WTC11 (cell line): Measurements from ENCODE around the gene CYP3A4. TPM values are rescaled to one million over a fixed set of nuclear protein-coding genes. Genes with fewer than 3 reads are reported as not detected.
"Not testable (repeated sequence)": the region's sequence is repeated elsewhere in the genome, so short reads cannot be mapped to it uniquely, and the experiment has no call there.

Source experiments
- ATAC-seq: fragments of 200-7000 bp; cut with Tn5 transposase; 2 replicates; pipeline ENCODE4 v1.10.0; 2021; ENCODE audit warnings: mild to moderate bottlenecking, moderate library complexity
- CTCF ChIA-PET: fragments of 300-600 bp; sonication (Branson Sonifier 250); formaldehyde crosslinking; loops from one replicate; lab custom pipeline; 2021; ENCODE audit warnings: antibody characterized with exemption; lab: Charles Lee
- POLR2A ChIA-PET: fragments of 350-600 bp; sonication (Branson Sonifier 250); formaldehyde crosslinking; loops from one replicate; lab custom pipeline; 2021; ENCODE audit warnings: antibody characterized with exemption; lab: Charles Lee
- DNase-seq: peaks from one replicate; pipeline ENCODE4 v3.0.0; 2021; ENCODE audit warnings: low spot score
- H3K27ac Mint-ChIP-seq: 2 replicates; pipeline ENCODE4 v1.8.0; 2021; ENCODE audit warnings: mixed read lengths
- H3K27me3 Mint-ChIP-seq: 2 replicates; pipeline ENCODE4 v1.8.0; 2021; ENCODE audit warnings: low read depth, mild to moderate bottlenecking, moderate library complexity, mixed read lengths
- H3K36me3 Mint-ChIP-seq: 2 replicates; pipeline ENCODE4 v1.8.0; 2021; ENCODE audit warnings: mixed read lengths
- H3K4me1 Mint-ChIP-seq: 2 replicates; pipeline ENCODE4 v1.8.0; 2022; ENCODE audit warnings: mixed read lengths
- H3K4me3 Mint-ChIP-seq: 2 replicates; pipeline ENCODE4 v1.8.0; 2021; ENCODE audit warnings: mild to moderate bottlenecking, moderate library complexity, mixed read lengths
- H3K9me3 Mint-ChIP-seq: 2 replicates; pipeline ENCODE4 v1.8.0; 2021; ENCODE audit warnings: mixed read lengths
- CBFB ChIP-seq: sonication (generic); formaldehyde crosslinking; IDR thresholded peaks from 2 replicates; pipeline ENCODE4 v1.8.1; 2022; ENCODE audit warnings: mild to moderate bottlenecking, low read depth, missing genetic modification reagents
- FOXP1 ChIP-seq: sonication (generic); formaldehyde crosslinking; IDR thresholded peaks from 2 replicates; pipeline ENCODE4 v1.8.0; 2022; ENCODE audit warnings: missing genetic modification reagents, mild to moderate bottlenecking, moderate library complexity, borderline replicate concordance
- NFATC4 ChIP-seq: fragments of 250-450 bp; sonication (Bioruptor Pico); IDR thresholded peaks from 2 replicates; pipeline ENCODE4 v1.9.0; 2021; ENCODE audit warnings: mild to moderate bottlenecking
- PRRX2 ChIP-seq: fragments of 250-450 bp; sonication (Bioruptor Pico); IDR thresholded peaks from 2 replicates; pipeline ENCODE4 v1.8.0; 2021; ENCODE audit warnings: mild to moderate bottlenecking
- TCF7 ChIP-seq: sonication (generic); formaldehyde crosslinking; IDR thresholded peaks from 2 replicates; pipeline ENCODE4 v1.8.0; 2022; ENCODE audit warnings: mild to moderate bottlenecking, low read depth, missing genetic modification reagents, moderate library complexity
- ZNF121 ChIP-seq: sonication (generic); formaldehyde crosslinking; IDR thresholded peaks from 2 replicates; pipeline ENCODE4 v1.8.0; 2023; ENCODE audit warnings: missing genetic modification reagents
- total RNA-seq: library from RNA; stranded (reverse); gene quantifications from 3 replicates; pipeline ENCODE4 v1.2.3, GENCODE V29; 2021
- TF ChIP-seq, protein P1 (sequence below): fragments of 250-450 bp; sonication (Bioruptor Pico); IDR thresholded peaks from 2 replicates; pipeline ENCODE4 v1.9.0; 2021; ENCODE audit warnings: mild to moderate bottlenecking, borderline replicate concordance
- TF ChIP-seq, protein P2 (sequence below): sonication (generic); formaldehyde crosslinking; IDR thresholded peaks from 2 replicates; pipeline ENCODE4 v1.8.0; 2022; ENCODE audit warnings: mild to moderate bottlenecking, missing genetic modification reagents
- TF ChIP-seq, protein P3 (sequence below): sonication (generic); formaldehyde crosslinking; IDR thresholded peaks from 2 replicates; pipeline ENCODE4 v1.8.1; 2023; ENCODE audit warnings: mild to moderate bottlenecking, missing genetic modification reagents
- TF ChIP-seq, protein P4 (sequence below): sonication (generic); formaldehyde crosslinking; IDR thresholded peaks from 2 replicates; pipeline ENCODE4 v1.8.0; 2023; ENCODE audit warnings: missing genetic modification reagents
- TF ChIP-seq, protein P5 (sequence below): sonication (generic); formaldehyde crosslinking; IDR thresholded peaks from 2 replicates; pipeline ENCODE4 v1.8.0; 2023; ENCODE audit warnings: mild to moderate bottlenecking, missing genetic modification reagents

The CYP3A4 gene
- total RNA-seq, 1 experiment from 2014 or later, result 0.33 TPM

DNA sequence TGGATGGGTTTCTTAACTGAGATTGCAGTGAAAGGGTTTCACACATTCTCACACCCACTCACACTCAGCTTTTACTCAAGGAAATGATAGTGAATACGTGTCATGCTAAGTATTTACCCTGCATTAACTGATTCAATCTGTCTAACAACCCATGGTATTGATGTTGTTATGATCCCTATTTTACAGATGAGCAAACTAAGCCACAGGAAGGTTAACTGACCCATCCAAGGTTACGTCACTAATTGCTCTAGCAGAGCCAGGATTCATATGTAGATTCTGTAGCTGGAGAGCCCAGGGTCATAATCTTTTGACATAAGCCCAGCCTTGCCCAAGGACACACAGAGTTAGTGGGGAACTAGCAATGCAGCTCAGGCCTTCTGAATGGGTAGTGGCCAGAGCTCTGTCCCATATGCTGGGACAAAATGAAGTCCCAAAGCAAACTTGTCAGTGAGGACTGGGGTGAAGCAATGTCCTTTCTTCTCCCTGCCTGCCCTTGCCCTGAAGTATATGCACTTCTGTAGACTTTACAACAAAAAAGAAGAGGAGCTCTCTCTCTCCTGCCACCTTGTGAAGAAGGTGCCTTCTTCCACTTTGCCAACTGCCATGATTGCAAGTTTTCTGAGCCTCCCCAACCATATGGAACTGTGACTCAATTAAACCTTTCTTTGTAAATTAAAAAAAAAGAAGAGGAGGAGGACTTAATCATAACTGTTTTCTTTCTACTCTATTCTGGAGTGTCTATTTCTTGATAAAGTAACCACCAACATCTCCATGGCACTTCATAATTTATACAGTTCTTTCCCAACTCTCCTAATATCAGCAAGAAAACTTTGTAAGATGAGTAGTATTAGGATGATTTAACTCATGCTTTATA is 44.0 kb downstream of the CYP3A4 start:
- Mint-ChIP-seq H3K4me1 (peaks cover 24% of the 10 kb centered on the region), H3K27me3 (peaks cover 6% of the 10 kb centered on the region; the same call in 1 of the 2 replicates), H3K9me3 (peaks cover 7% of the 10 kb centered on the region; the same call in 1 of the 2 replicates), H3K27ac (no peak overlapping the region), H3K4me3 (no peak overlapping the region), H3K36me3 (0 out of 2 replicates have a peak, but pooled peaks cover 2% of the 10 kb centered on the region)
- ChIA-PET CTCF (no interaction called here), POLR2A (no interaction called here)
- no peak for DNase-seq
- no peak for ATAC-seq
- TF ChIP-seq NFATC4 (CRISPR knock-in tag), result no peak
- TF ChIP-seq, protein P1, sequence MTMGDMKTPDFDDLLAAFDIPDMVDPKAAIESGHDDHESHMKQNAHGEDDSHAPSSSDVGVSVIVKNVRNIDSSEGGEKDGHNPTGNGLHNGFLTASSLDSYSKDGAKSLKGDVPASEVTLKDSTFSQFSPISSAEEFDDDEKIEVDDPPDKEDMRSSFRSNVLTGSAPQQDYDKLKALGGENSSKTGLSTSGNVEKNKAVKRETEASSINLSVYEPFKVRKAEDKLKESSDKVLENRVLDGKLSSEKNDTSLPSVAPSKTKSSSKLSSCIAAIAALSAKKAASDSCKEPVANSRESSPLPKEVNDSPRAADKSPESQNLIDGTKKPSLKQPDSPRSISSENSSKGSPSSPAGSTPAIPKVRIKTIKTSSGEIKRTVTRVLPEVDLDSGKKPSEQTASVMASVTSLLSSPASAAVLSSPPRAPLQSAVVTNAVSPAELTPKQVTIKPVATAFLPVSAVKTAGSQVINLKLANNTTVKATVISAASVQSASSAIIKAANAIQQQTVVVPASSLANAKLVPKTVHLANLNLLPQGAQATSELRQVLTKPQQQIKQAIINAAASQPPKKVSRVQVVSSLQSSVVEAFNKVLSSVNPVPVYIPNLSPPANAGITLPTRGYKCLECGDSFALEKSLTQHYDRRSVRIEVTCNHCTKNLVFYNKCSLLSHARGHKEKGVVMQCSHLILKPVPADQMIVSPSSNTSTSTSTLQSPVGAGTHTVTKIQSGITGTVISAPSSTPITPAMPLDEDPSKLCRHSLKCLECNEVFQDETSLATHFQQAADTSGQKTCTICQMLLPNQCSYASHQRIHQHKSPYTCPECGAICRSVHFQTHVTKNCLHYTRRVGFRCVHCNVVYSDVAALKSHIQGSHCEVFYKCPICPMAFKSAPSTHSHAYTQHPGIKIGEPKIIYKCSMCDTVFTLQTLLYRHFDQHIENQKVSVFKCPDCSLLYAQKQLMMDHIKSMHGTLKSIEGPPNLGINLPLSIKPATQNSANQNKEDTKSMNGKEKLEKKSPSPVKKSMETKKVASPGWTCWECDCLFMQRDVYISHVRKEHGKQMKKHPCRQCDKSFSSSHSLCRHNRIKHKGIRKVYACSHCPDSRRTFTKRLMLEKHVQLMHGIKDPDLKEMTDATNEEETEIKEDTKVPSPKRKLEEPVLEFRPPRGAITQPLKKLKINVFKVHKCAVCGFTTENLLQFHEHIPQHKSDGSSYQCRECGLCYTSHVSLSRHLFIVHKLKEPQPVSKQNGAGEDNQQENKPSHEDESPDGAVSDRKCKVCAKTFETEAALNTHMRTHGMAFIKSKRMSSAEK (CRISPR knock-in tag), result no peak
- no peak for TF ChIP-seq ZNF121 (CRISPR knock-in tag)
- TF ChIP-seq, protein P2, sequence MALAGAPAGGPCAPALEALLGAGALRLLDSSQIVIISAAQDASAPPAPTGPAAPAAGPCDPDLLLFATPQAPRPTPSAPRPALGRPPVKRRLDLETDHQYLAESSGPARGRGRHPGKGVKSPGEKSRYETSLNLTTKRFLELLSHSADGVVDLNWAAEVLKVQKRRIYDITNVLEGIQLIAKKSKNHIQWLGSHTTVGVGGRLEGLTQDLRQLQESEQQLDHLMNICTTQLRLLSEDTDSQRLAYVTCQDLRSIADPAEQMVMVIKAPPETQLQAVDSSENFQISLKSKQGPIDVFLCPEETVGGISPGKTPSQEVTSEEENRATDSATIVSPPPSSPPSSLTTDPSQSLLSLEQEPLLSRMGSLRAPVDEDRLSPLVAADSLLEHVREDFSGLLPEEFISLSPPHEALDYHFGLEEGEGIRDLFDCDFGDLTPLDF (CRISPR knock-in tag), result no peak
- no peak for TF ChIP-seq FOXP1 (CRISPR knock-in tag)
- no peak for TF ChIP-seq CBFB (CRISPR knock-in tag)
- TF ChIP-seq, protein P3, sequence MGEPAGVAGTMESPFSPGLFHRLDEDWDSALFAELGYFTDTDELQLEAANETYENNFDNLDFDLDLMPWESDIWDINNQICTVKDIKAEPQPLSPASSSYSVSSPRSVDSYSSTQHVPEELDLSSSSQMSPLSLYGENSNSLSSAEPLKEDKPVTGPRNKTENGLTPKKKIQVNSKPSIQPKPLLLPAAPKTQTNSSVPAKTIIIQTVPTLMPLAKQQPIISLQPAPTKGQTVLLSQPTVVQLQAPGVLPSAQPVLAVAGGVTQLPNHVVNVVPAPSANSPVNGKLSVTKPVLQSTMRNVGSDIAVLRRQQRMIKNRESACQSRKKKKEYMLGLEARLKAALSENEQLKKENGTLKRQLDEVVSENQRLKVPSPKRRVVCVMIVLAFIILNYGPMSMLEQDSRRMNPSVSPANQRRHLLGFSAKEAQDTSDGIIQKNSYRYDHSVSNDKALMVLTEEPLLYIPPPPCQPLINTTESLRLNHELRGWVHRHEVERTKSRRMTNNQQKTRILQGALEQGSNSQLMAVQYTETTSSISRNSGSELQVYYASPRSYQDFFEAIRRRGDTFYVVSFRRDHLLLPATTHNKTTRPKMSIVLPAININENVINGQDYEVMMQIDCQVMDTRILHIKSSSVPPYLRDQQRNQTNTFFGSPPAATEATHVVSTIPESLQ (CRISPR knock-in tag), result no peak

DNA sequence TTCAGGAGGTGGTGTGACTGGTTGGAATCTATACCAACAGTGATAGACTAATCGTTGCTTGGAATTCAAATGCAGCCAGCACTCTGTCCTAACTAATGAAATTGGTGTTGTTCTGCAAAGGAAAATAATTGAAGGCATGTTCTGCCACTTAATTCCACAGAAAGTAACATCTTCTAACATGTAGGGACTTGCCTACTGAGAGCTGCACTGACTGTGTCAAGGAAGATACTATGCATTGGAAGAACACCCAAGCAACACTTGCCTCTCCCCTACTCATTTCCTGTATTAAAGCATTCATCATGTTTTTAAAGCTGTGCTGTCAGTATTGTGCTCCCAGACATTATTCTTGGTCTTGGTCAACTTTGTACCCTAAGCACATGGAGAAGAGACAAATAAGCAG is 46.3 kb downstream of the CYP3A4 start:
- no peak for DNase-seq
- H3K27me3 Mint-ChIP-seq, result peaks cover 3% of the 10 kb centered on the region; the same call in 1 of the 2 replicates
- H3K9me3 Mint-ChIP-seq, result peaks cover 7% of the 10 kb centered on the region; the same call in 1 of the 2 replicates
- CTCF ChIA-PET, result no interaction called here
- 0 out of 2 replicates have a peak, but pooled peaks cover 2% of the 10 kb centered on the region for H3K36me3 Mint-ChIP-seq
- no peak overlapping the region for H3K27ac Mint-ChIP-seq
- H3K4me3 Mint-ChIP-seq, result no peak overlapping the region
- POLR2A ChIA-PET, result no interaction called here
- no peak for ATAC-seq
- TF ChIP-seq, protein P2 (CRISPR knock-in tag), result no peak
- peaks cover 24% of the 10 kb centered on the region for H3K4me1 Mint-ChIP-seq

DNA sequence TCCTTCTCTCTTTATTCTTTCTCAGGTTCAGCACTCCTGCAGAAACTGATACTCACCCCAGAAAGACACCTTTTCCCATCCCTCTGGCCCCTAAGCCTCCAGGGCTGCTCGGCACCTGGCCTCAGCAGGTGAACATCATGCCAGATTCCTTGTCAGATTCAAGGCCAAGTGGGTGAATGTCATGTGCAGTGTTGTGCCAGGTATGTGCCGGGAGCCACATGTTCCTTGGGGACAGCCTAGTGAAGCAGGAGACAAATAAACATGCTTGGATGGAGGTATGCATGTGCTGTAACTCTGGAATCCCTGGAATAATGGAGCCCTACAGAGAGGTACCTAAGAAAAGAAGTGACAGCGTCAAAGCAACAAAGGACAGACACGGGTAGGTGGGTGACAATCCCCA is 47.3 kb downstream of the CYP3A4 start:
- H3K9me3 Mint-ChIP-seq, POLR2A ChIA-PET, H3K27ac Mint-ChIP-seq, ATAC-seq, H3K36me3 Mint-ChIP-seq, H3K27me3 Mint-ChIP-seq, CTCF ChIA-PET, H3K4me3 Mint-ChIP-seq, DNase-seq: not testable (repeated sequence)
- peaks cover 24% of the 10 kb centered on the region for H3K4me1 Mint-ChIP-seq

DNA sequence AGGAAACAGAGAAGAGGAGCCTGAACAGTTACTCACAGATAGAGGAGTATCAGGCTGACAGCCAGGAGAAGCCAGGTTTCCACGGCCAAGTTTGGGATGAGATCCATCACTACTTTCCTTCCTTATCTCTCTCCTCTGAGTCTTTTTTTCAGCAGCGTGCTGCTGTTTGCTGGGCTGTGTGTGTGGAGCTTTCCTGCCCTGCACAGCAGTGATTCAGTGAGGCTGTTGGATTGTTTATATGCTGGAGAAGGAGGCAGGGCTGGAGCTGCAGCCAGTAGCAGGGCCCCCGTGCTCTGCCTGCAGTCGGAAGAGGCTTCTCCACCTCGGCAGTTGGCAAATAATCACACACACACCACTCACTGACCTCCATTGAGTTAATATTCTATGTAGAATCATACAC is 49.0 kb downstream of the CYP3A4 start, which contains the start of gene CYP3A7:
TSS of gene CYP3A7 (minus strand) at position 210 of the 400 bp plus-strand sequence. CDS start at position 107, 103 bp downstream.
- no peak for ATAC-seq
- DNase-seq, result no peak
- CTCF ChIA-PET, result no interaction called here
- no peak within 1 kb of the TSS for H3K27ac Mint-ChIP-seq
- peaks cover 3% of the 10 kb centered on the region; the same call in 1 of the 2 replicates for H3K27me3 Mint-ChIP-seq
- 0 out of 2 replicates have a peak, but pooled peaks cover 2% of the 10 kb centered on the region for H3K36me3 Mint-ChIP-seq
- peaks cover 20% of the 10 kb centered on the region for H3K4me1 Mint-ChIP-seq
- peaks cover 7% of the 10 kb centered on the region; the same call in 1 of the 2 replicates for H3K9me3 Mint-ChIP-seq
- POLR2A ChIA-PET, result no interaction called here
- no peak within 1 kb of the TSS for H3K4me3 Mint-ChIP-seq
- no peak for TF ChIP-seq PRRX2 (CRISPR knock-in tag)
- TF ChIP-seq, protein P2 (CRISPR knock-in tag), result no peak
- TF ChIP-seq, protein P4, sequence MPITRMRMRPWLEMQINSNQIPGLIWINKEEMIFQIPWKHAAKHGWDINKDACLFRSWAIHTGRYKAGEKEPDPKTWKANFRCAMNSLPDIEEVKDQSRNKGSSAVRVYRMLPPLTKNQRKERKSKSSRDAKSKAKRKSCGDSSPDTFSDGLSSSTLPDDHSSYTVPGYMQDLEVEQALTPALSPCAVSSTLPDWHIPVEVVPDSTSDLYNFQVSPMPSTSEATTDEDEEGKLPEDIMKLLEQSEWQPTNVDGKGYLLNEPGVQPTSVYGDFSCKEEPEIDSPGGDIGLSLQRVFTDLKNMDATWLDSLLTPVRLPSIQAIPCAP (CRISPR knock-in tag), result no peak
- no peak for TF ChIP-seq TCF7 (CRISPR knock-in tag)
- TF ChIP-seq, protein P5, sequence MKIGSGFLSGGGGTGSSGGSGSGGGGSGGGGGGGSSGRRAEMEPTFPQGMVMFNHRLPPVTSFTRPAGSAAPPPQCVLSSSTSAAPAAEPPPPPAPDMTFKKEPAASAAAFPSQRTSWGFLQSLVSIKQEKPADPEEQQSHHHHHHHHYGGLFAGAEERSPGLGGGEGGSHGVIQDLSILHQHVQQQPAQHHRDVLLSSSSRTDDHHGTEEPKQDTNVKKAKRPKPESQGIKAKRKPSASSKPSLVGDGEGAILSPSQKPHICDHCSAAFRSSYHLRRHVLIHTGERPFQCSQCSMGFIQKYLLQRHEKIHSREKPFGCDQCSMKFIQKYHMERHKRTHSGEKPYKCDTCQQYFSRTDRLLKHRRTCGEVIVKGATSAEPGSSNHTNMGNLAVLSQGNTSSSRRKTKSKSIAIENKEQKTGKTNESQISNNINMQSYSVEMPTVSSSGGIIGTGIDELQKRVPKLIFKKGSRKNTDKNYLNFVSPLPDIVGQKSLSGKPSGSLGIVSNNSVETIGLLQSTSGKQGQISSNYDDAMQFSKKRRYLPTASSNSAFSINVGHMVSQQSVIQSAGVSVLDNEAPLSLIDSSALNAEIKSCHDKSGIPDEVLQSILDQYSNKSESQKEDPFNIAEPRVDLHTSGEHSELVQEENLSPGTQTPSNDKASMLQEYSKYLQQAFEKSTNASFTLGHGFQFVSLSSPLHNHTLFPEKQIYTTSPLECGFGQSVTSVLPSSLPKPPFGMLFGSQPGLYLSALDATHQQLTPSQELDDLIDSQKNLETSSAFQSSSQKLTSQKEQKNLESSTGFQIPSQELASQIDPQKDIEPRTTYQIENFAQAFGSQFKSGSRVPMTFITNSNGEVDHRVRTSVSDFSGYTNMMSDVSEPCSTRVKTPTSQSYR (CRISPR knock-in tag), result no peak
